Measurements from ENCODE around the gene CEACAM6. TPM values are rescaled to one million over a fixed set of nuclear protein-coding genes. Genes with fewer than 3 reads are reported as not detected.

CEACAM6 gene
- total and polyA plus RNA-seq, 9 of the 15 experiments (the other 6 are each of a cell fraction or from before 2014, with no cell fraction given) = 0.24 TPM; not detected in 8

- TF ChIP-seq SMC3 (conservative IDR thresholded peaks at IDR 0.05; ENCODE audit: insufficient read depth, low read depth, low read length) (peak; percentile 73), RBFOX2 (IDR thresholded peaks at IDR 0.05; ENCODE audit: low read depth, low read length) (no peak), DLX4 (CRISPR knock-in tag; IDR thresholded peaks at IDR 0.05) (no peak), ZC3H8 (IDR thresholded peaks at IDR 0.05) (no peak), IFI16 (CRISPR knock-in tag; IDR thresholded peaks at IDR 0.05) (no peak), CTCFL (IDR thresholded peaks at IDR 0.05; ENCODE audit: borderline replicate concordance, insufficient read depth, low read depth, low read length, poor library complexity, severe bottlenecking) (peak; percentile 78), RB1 (IDR thresholded peaks at IDR 0.05; ENCODE audit: low read depth) (0 out of 2 replicates have a peak, but pooled peaks have one; percentile 34), CXXC5 (CRISPR knock-in tag; IDR thresholded peaks at IDR 0.05) (no peak), PTTG1 (tag; IDR thresholded peaks at IDR 0.05; ENCODE audit: low read depth) (no peak), CLOCK (CRISPR knock-in tag; IDR thresholded peaks at IDR 0.05; ENCODE audit: borderline replicate concordance) (no peak), RAD21 (CRISPR knock-in tag; conservative IDR thresholded peaks at IDR 0.05 in 1 of 2, IDR thresholded peaks at IDR 0.05 in 1 of 2) (peak in 1 of 2 experiments; percentile 60; a peak in 2 of 4 replicates), CBX1 (IDR thresholded peaks at IDR 0.05; ENCODE audit: low read depth) (no peak), IRF9 (tag; IDR thresholded peaks at IDR 0.05) (no peak)
Observed at GRCh38 chr19:41753159-41753558, 2.2 kb upstream of the CEACAM6 start (continued).
